ENCODE results near the gene RFT1.

DNA sequence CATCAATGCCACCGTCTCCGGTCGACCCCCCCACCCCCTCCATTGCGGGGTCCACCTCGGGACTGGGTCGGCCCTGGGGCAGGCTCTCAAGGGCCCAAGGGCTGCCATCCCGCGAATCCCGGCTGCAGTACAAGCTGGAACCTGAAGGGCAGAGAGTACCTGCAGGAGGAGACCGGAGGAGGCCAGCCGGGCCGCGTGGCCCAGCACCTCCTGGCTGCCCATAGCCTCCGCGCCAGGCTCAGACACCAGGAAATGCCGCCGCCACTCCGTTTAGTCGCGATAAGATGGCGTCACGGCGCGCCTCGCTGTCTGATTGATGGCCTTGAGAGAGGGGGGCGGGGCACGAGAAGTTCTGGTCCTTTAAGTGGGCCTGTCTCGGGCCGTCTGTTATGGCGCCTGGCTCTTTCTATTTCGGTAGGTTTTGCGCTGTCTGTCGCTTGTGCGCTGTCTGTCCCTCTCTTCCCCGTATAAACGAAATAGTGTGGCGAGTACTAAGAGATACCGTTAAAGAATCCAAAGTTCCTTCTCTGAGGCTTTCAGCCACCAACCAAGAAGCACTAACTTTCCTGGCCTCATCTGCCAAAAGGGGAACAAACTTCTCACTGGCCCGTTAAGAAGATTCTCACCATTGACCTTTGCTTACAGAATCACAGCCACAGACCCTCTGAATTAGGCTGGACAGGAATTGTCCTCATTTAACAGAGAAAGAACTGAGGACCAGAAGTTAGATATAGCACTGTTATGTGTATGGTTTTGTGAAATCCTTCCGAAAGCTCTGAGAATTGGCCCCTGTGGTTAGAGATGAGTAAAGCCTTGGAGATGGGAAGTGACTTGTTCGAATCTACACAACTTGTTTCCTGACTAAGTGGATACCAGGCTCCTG, at the start of gene RFT1:
- TF ChIP-seq, protein P1, sequence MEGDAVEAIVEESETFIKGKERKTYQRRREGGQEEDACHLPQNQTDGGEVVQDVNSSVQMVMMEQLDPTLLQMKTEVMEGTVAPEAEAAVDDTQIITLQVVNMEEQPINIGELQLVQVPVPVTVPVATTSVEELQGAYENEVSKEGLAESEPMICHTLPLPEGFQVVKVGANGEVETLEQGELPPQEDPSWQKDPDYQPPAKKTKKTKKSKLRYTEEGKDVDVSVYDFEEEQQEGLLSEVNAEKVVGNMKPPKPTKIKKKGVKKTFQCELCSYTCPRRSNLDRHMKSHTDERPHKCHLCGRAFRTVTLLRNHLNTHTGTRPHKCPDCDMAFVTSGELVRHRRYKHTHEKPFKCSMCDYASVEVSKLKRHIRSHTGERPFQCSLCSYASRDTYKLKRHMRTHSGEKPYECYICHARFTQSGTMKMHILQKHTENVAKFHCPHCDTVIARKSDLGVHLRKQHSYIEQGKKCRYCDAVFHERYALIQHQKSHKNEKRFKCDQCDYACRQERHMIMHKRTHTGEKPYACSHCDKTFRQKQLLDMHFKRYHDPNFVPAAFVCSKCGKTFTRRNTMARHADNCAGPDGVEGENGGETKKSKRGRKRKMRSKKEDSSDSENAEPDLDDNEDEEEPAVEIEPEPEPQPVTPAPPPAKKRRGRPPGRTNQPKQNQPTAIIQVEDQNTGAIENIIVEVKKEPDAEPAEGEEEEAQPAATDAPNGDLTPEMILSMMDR (IDR thresholded peaks at IDR 0.05; ENCODE audit: low read depth, low read length) = no peak
- TF ChIP-seq, protein P2, sequence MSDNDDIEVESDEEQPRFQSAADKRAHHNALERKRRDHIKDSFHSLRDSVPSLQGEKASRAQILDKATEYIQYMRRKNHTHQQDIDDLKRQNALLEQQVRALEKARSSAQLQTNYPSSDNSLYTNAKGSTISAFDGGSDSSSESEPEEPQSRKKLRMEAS (IDR thresholded peaks at IDR 0.05; ENCODE audit: low read depth, low read length) = peak; percentile 84
- peak; percentile 80 for TF ChIP-seq POLR2A (IDR thresholded peaks at IDR 0.05; ENCODE audit: extremely low read depth, insufficient read length)
- peak; percentile 87 for TF ChIP-seq MYC (IDR thresholded peaks at IDR 0.05; ENCODE audit: low read depth, low read length)
